VCaP (cell line): ENCODE results near the gene RNF157.

Experiments used
- H3K27ac ChIP-seq: fragments of 450-650 bp; 2 replicates; pipeline ENCODE4 v1.5.1; 2017
- CTCF ChIP-seq: fragments of 450-650 bp; conservative IDR thresholded peaks from 2 replicates; pipeline ENCODE4 v1.5.1; 2017; ENCODE audit warnings: mild to moderate bottlenecking, moderate library complexity

Gene RNF157

GRCh38 chr17:76092526-76093413 is 147.5 kb downstream of the RNF157 start:
- no peak overlapping the region for H3K27ac ChIP-seq
- TF ChIP-seq CTCF = no peak
